NCI-H1436 treated with DMSO at 0.1 percent for 48 hours (cell line): Measurements from ENCODE around the gene LGI4.

Experiments used
- DNase-seq: peaks from one replicate; lab custom pipeline; 2025; lab: John Stamatoyannopoulos, UW

LGI4 gene

DNA sequence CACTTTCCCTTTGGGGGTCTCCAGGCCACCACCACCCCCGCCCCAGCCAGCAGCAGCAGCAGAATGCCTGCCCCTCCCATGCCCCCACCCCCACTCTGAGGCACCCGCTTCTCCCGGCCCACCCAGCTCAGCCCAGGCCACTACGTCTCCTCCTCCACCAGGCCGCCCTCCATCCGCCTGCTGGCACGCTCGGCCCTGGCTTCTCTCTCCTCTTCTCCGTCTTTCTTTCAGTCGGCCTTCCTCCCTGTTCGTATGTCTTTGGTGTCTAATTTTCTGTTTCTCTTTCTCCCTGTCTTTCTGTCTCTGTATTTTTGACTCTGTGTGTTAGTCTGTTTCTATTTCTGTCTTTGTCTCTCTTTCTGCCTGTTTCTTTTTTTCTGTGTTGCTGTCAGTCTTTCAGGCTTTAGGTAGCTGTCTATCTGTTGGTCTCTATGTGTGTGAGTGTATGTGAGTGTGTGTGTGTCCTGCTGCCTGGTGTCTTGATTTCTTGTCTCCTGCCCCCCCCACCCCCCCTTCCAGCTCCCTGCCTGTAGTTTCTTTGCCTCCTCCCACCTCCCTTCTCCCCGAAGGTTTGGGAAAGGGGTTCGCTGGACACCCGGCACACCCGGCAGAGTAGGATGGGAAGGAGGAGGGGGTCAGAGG is at the start of gene LGI4:
TSS of gene LGI4 (minus strand) at position 459 of the 642 bp plus-strand sequence. CDS start at position 80, 379 bp downstream.
- no peak for DNase-seq

- no peak for DNase-seq
Measured at GRCh38 chr19:35184267-35184666, 49.4 kb upstream of the LGI4 start.

DNA sequence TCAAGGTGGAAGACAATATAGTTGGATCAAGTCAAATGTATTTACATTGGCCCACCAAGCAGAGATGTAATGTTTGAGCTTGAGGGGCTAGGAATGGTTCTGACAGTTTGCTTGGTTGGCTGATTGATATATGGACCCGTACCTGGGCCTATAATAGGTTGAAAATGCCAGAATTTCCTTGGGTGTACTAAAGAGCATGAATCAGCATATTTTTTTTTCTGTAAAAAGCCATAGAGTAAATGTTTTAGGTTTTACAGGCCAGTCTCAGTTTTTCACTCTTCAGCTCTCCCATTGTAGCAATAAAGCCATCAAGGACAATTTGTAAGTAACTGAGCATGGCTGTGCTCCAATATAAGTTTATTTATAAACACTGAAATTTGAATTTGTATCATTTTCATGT is 46.5 kb upstream of the LGI4 start:
- no peak for DNase-seq

DNA sequence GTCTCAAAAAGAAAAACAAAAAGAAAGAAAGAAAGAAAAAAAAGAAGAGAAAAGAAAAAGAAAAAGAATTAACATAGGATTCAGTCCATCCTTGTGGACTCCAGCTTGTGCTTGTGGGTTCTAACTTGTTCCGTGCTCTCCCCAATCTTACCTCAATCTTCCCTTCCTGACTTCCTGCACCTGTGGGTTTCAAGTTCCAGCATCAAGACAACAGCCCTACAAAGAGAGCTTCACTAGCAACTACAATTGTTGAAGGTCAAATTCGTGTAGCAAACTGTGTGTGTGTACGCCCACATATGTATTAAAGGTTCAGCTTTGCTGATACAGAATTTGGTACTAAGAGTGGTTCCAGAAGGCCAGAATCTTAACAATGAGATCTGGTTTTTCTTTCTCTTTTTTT is 45.0 kb upstream of the LGI4 start:
- DNase-seq: no peak

- no peak for DNase-seq
Measured at GRCh38 chr19:35178701-35179100, 43.8 kb upstream of the LGI4 start.

- no peak for DNase-seq
Measured at GRCh38 chr19:35177377-35178274, 42.8 kb upstream of the LGI4 start.

DNA sequence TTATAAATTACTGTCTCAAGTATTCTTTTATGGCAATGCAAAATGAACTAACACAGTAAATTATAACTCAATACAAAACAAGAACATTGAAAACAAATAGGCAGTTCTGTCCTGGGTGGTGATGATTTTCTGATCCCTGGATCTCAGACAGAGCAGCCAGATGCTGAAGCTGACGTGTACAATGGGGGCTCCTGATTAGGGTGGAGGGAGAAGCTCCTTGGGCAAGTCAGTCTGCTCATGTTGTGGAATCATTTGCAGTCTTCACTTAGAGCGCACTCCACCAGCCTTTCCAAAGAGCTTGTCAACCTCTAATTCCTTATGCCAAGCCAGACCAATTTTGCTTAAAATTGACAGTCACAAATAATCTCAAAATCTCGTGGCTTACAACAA is 41.3 kb upstream of the LGI4 start:
- DNase-seq: no peak

GRCh38 chr19:35174226-35174625 is 39.4 kb upstream of the LGI4 start:
- no peak for DNase-seq

GRCh38 chr19:35171730-35172129 is 36.9 kb upstream of the LGI4 start:
- no peak for DNase-seq

- no peak for DNase-seq
Measured at GRCh38 chr19:35170359-35171061, 35.7 kb upstream of the LGI4 start.

- DNase-seq: no peak
Measured at GRCh38 chr19:35169221-35169995, 34.5 kb upstream of the LGI4 start.

DNA sequence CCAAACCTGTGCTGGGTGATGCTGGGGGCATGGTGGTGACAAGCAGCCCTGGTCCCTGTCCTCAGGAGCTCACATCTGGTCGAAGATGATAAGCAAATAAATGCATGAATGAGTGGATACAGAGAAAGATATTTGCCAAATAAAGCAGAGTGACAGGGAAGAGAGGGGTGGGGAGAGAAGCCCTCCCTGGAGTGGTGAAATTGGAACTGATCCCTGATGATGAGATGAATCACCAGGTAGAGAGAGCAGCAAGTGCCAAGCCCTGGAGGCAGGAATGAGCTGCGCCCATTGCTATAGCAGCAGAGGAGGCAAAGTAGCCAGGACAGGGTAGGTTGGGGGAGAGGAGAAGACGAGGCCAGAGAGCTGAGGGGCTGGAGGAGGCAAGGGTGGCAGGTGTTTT is 33.3 kb upstream of the LGI4 start:
- DNase-seq: no peak

DNA sequence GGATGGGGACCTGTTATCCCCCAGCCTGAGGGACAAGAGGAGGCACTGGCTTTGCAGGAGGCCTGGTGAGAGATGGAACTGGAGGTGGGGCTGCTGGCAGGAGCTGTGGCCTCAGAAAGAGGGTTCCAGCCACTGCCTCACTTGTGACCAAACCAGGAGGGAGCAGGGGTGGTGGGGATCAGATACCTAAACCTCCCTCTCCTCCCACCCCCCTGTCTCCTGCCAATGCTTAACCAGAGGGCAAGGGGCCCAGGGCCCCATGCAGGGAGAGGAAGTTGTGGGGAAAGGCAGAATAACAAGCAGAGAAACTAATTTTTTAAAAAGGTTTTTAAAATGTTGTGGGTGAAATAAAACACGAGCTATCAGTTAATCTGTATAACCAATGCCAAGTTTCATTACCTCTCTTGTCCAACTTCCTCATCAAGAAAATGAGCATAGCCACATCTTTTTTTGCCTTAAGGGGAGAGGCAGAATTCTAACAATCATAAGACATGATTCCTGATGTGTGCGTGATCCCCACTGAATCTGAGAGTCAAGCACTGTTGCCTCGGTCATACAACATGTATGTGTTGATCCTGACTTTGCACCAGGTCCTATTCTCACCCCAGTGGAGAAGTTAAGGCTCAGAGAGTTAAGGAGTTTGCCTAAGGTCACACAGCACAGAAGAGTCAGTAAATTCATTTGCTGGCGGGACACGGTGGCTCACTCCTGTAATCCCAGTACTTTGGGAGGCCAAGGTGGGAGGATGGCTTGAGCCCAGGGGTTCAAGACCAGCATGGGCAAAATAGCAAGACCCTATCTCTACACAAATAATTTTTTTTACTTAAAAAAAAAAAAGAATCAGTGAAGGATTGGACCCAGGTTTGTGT is 32.6 kb upstream of the LGI4 start:
- DNase-seq: no peak

DNA sequence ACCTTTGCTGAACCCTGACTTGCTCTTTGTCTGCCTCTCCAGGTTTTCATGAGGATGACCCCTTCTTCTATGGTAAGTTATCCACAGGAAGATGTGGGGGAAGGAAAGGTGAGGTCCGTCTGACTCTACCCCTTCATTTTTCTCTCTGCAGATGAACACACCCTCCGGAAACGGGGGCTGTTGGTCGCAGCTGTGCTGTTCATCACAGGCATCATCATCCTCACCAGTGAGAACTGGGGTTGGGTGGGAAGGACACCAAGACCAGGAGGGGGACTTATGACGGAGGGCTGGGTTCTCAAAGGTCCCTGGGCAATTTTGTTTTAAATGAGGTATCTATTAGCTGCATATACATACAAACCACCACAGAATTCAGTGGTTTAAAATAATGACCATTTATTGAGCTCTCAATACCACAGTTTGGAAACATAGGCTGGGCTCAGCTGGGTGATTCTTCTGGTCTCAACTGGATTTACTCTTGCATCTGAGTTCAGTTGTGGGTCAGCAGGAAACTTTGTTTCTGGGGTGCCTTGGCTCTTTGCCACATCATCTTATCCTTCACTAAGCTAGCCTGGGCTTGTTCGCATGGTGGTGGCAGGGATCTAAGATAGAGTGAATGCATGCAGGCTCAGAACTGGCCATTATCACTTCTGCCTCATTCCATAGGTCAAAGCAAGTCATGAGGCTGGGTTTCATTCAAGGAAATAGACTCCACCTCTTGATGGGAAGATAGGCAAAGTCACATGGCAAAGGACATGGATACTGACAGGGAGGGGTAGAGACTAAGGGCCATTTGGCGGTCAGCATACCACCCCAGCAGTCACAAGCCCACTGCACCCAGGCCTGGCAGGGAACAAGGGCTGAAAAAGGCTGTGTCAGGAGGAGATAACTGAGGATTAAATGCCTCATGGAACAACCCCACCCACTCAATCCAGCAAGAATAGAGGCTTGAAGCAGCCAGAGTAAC is 31.5 kb upstream of the LGI4 start:
- DNase-seq: no peak

- no peak for DNase-seq
Measured at GRCh38 chr19:35165200-35166058, 30.6 kb upstream of the LGI4 start.

DNA sequence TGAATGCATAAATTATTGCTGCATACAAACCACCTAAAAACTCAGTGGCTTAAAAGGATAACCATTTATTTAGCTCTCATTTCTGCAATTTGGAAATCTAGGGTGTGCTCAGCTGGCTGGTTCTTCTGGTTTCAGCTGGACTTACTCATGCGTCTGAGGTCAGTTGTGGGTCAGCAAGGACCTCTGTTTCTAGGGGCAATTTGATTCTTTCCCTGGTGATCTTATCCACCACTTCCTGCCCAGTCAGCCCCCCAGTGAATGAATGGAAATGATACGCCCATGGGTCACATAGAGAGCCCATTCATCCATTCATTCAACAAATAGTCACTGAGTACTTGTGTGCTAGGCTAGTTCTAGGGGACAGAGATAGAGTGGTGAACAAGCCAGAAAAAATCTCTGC is 29.6 kb upstream of the LGI4 start:
- DNase-seq: no peak

GRCh38 chr19:35162471-35163326 is 27.8 kb upstream of the LGI4 start:
- DNase-seq: no peak

DNA sequence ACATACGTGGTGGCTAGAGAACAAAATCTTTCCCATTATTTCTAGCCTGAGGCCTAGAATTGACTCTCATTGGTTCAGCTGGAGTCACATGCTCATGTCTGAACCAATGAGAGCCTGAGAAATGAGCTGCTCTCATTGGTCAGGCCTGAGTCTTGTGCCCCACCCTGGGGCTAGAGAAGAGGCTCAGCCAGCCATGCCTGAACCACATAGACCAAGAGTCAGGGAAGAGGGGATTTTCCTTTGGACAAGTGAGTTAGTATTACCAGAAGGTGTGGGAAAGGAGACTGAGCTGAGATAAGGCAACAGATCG is 26.5 kb upstream of the LGI4 start:
- DNase-seq: no peak
